Fibroblast of lung (primary cell): ENCODE results near the gene TBC1D7. TPM values are rescaled to one million over a fixed set of nuclear protein-coding genes. Genes with fewer than 3 reads are reported as not detected.

Experiments
- DNase-seq, 2 donors: peaks; one replicate each; pipeline versions ENCODE4 v3.0.0 to v3.0.0-alpha.2; 2010; ENCODE audit warnings: low read depth in 2 of 2
- H2AFZ ChIP-seq: 2 replicates; pipeline ENCODE4 v1.5.1; 2012; ENCODE audit warnings: low read length, control low read depth, inconsistent platforms
- H3K27ac ChIP-seq: 2 replicates; pipeline ENCODE4 v1.5.1; 2011; ENCODE audit warnings: low read length, control low read depth; ENCODE audit not compliant: insufficient read depth
- H3K27me3 ChIP-seq: 2 replicates; pipeline ENCODE4 v1.5.1; 2011; ENCODE audit warnings: mild to moderate bottlenecking, low read length; ENCODE audit not compliant: control insufficient read depth, insufficient read depth
- H3K36me3 ChIP-seq: 2 replicates; pipeline ENCODE4 v1.5.1; 2011; ENCODE audit warnings: low read length; ENCODE audit not compliant: control insufficient read depth, insufficient read depth
- H3K4me1 ChIP-seq: 2 replicates; pipeline ENCODE4 v1.5.1; 2011; ENCODE audit warnings: low read length; ENCODE audit not compliant: control insufficient read depth, insufficient read depth; ENCODE audit errors: extremely low read depth
- H3K4me2 ChIP-seq: 2 replicates; pipeline ENCODE4 v1.5.1; 2011; ENCODE audit warnings: low read length, control low read depth; ENCODE audit not compliant: insufficient read depth; ENCODE audit errors: extremely low read depth
- H3K4me3 ChIP-seq, 4 experiments: fragments of 200-600 bp in 1 of 4; sonication (generic) in 1 of 4; replicated peaks in 1 of 4; 2 replicates each; pipeline ENCODE4 v1.5.1; 2011 to 2016; ENCODE audit warnings: low read length in 4 of 4, low read depth in 3 of 4, mild to moderate bottlenecking in 3 of 4, control low read depth in 2 of 4, inconsistent platforms in 1 of 4, mixed read lengths in 1 of 4; ENCODE audit not compliant: insufficient read depth in 1 of 4; ENCODE audit errors: control extremely low read depth in 1 of 4
- H3K79me2 ChIP-seq: 2 replicates; pipeline ENCODE4 v1.5.1; 2012; ENCODE audit warnings: mild to moderate bottlenecking, low read length, inconsistent platforms; ENCODE audit not compliant: control insufficient read depth, insufficient read depth
- H3K9ac ChIP-seq: 2 replicates; pipeline ENCODE4 v1.5.1; 2011; ENCODE audit warnings: mild to moderate bottlenecking, low read length, control low read depth; ENCODE audit not compliant: insufficient read depth
- H3K9me3 ChIP-seq: 2 replicates; pipeline ENCODE4 v1.5.1; 2012; ENCODE audit warnings: low read depth, low read length; ENCODE audit not compliant: control insufficient read depth, insufficient read depth
- H4K20me1 ChIP-seq: 2 replicates; pipeline ENCODE4 v1.5.1; 2011; ENCODE audit warnings: low read length; ENCODE audit not compliant: control insufficient read depth, insufficient read depth; ENCODE audit errors: extremely low read depth
- CTCF ChIP-seq, 2 donors: IDR thresholded peaks in 1 of 2; conservative IDR thresholded peaks in 1 of 2; 1 replicate in 1 of 2; 2 replicates in 1 of 2; pipeline ENCODE4 v1.5.1; 2011 to 2012; ENCODE audit warnings: low read length in 2 of 2, control low read depth in 1 of 2, inconsistent platforms in 1 of 2, low read depth in 1 of 2, mild to moderate bottlenecking in 1 of 2
- EZH2 ChIP-seq: IDR thresholded peaks from 2 replicates; pipeline ENCODE4 v1.5.1; 2012; ENCODE audit warnings: low read length, control low read depth, mild to moderate bottlenecking; ENCODE audit errors: missing control alignments
- polyA plus RNA-seq, 2 donors: library from polyadenylated mRNA; depleted of rRNA in 1 of 2; stranded (reverse) in 1 of 2; unstranded in 1 of 2; fragments of >200 nt; gene quantifications; 2 replicates each; pipeline ENCODE4 v1.2.1, GENCODE V29; 2011 to 2012; ENCODE audit warnings: missing spikeins in 1 of 2
- total RNA-seq: library from RNA; depleted of rRNA; stranded (reverse); fragments of >200 nt; gene quantifications from 2 replicates; pipeline ENCODE4 v1.2.1, GENCODE V29; 2014

The TBC1D7 gene
- total and polyA plus RNA-seq, 2 donors (not counting 1 experiment from before 2014, with no cell fraction given), result 19.3 to 31.1 TPM

GRCh38 chr6:13362412-13362811 is 34.1 kb upstream of the TBC1D7 start:
- Histone ChIP-seq H3K27ac (no peak overlapping the region), H3K79me2 (no peaks in the 10 kb centered on the region), H4K20me1 (no peaks in the 10 kb centered on the region), H3K36me3 (peaks cover 3% of the 10 kb centered on the region), H3K4me3 (no peak overlapping the region), H3K4me1 (peaks cover 7% of the 10 kb centered on the region), H3K27me3 (no peaks in the 10 kb centered on the region), H3K4me2 (no peak overlapping the region), H2AFZ (no peak overlapping the region), H3K9me3 (no peaks in the 10 kb centered on the region), H3K9ac (no peak overlapping the region)
- DNase-seq, result peak; percentile 18 to 96
- TF ChIP-seq EZH2 (no peak), CTCF (conservative IDR thresholded peaks at IDR 0.05 in 1 of 2, IDR thresholded peaks at IDR 0.05 in 1 of 2; ENCODE audit: low read depth in 1 of 2, low read length in 2 of 2) (no peak)

- peaks cover 19% of the 10 kb centered on the region for H3K4me1 ChIP-seq
- TF ChIP-seq CTCF (conservative IDR thresholded peaks at IDR 0.05 in 1 of 2, IDR thresholded peaks at IDR 0.05 in 1 of 2; ENCODE audit: low read depth in 1 of 2, low read length in 2 of 2), result no peak
- no peak for TF ChIP-seq EZH2
- H3K27me3 ChIP-seq, result no peaks in the 10 kb centered on the region
- no peak overlapping the region for H3K9ac ChIP-seq
- no peaks in the 10 kb centered on the region for H4K20me1 ChIP-seq
- no peaks in the 10 kb centered on the region for H3K79me2 ChIP-seq
- peaks cover 3% of the 10 kb centered on the region for H3K36me3 ChIP-seq
- H3K4me2 ChIP-seq, result no peak overlapping the region
- H3K4me3 ChIP-seq, result no peak overlapping the region
- H2AFZ ChIP-seq, result no peak overlapping the region
- no peak overlapping the region for H3K27ac ChIP-seq
- H3K9me3 ChIP-seq, result no peaks in the 10 kb centered on the region
- peak in 1 of 2 donors; percentile 56 for DNase-seq
Observed at GRCh38 chr6:13360671-13361540, 32.6 kb upstream of the TBC1D7 start.

- TF ChIP-seq CTCF (conservative IDR thresholded peaks at IDR 0.05 in 1 of 2, IDR thresholded peaks at IDR 0.05 in 1 of 2; ENCODE audit: low read depth in 1 of 2, low read length in 2 of 2), result no peak
- H3K4me3 ChIP-seq, result no peak overlapping the region
- H3K27me3 ChIP-seq, result no peaks in the 10 kb centered on the region
- no peak overlapping the region for H3K4me2 ChIP-seq
- no peaks in the 10 kb centered on the region for H3K79me2 ChIP-seq
- no peaks in the 10 kb centered on the region for H3K36me3 ChIP-seq
- H3K9ac ChIP-seq, result no peak overlapping the region
- H2AFZ ChIP-seq, result no peak overlapping the region
- H3K9me3 ChIP-seq, result no peaks in the 10 kb centered on the region
- peaks cover 33% of the 10 kb centered on the region for H3K4me1 ChIP-seq
- H4K20me1 ChIP-seq, result no peaks in the 10 kb centered on the region
- DNase-seq, result no peak
- H3K27ac ChIP-seq, result no peak overlapping the region
Observed at GRCh38 chr6:13359287-13359686, 30.9 kb upstream of the TBC1D7 start.
